Heart right ventricle (tissue), 16 donors: ENCODE data around the gene SH3RF3. TPM values are rescaled to one million over a fixed set of nuclear protein-coding genes. Genes with fewer than 3 reads are reported as not detected.
A peak's percentile ranks its signal among the peaks of the same experiment; 100 is the strongest.

Source experiments
- ATAC-seq, 8 donors: fragments of 200-7000 bp; cut with Tn5 transposase; one replicate each; pipeline ENCODE4 v1.9.1; 2020; ENCODE audit warnings: mild to moderate bottlenecking in 8 of 8, moderate library complexity in 8 of 8, moderate number of reproducible peaks in 1 of 8
- DNase-seq, 2 donors: peaks; one replicate each; pipeline ENCODE4 v3.0.0-alpha.2; 2020
- H3K27ac ChIP-seq, 10 donors: fragments of 200-600 bp; sonication (generic) in 2 of 10; one replicate each; pipeline versions ENCODE4 v1.5.0 to v1.8.0; 2020 to 2022; ENCODE audit warnings: mild to moderate bottlenecking in 3 of 10
- H3K27me3 ChIP-seq, 7 donors: fragments of 200-600 bp; one replicate each; pipeline ENCODE4 v1.8.0; 2021 to 2022; ENCODE audit warnings: mild to moderate bottlenecking in 2 of 7
- H3K36me3 ChIP-seq, 9 donors: fragments of 200-600 bp; sonication (generic) in 1 of 9; one replicate each; pipeline versions ENCODE4 v1.5.0 to v1.8.0; 2020 to 2022; ENCODE audit warnings: mild to moderate bottlenecking in 2 of 9
- H3K4me1 ChIP-seq, 9 donors: fragments of 200-600 bp; sonication (generic) in 1 of 9; one replicate each; pipeline versions ENCODE4 v1.5.0 to v1.8.0; 2020 to 2022; ENCODE audit warnings: mild to moderate bottlenecking in 4 of 9
- H3K4me3 ChIP-seq, 10 donors: fragments of 200-600 bp; sonication (generic) in 2 of 10; one replicate each; pipeline versions ENCODE4 v1.5.0 to v1.8.0; 2020 to 2022; ENCODE audit warnings: mild to moderate bottlenecking in 7 of 10, moderate library complexity in 2 of 10
- H3K9me3 ChIP-seq, 11 donors: fragments of 200-600 bp in 10 of 11; sonication (generic) in 2 of 11; one replicate each; pipeline versions ENCODE4 v1.5.0 to v1.8.0; 2013 to 2022; ENCODE audit warnings: mild to moderate bottlenecking in 2 of 11, control low read depth in 1 of 11, moderate library complexity in 1 of 11
- CTCF ChIP-seq, 9 donors: fragments of 200-600 bp; sonication (generic) in 2 of 9; IDR thresholded peaks; one replicate each; pipeline versions ENCODE4 v1.5.0 to v1.8.0; 2021 to 2022; ENCODE audit warnings: antibody characterized with exemption in 9 of 9, mild to moderate bottlenecking in 5 of 9, moderate library complexity in 1 of 9
- WGBS, 2 donors: extraction: QIAGEN DNeasy Blood & Tissue Kit; methylation state at CpG; one replicate each; pipeline ENCODE4 v1.1.7; 2013; ENCODE audit warnings: inconsistent platforms in 1 of 2; 5-methylcytosine and 5-hydroxymethylcytosine counted together
- intact Hi-C, 10 donors: fragments of 100-400 bp; cut with DNase I; formaldehyde crosslinking; loops; one replicate each; pipeline versions ENCODE4 v1.11.1 to v1.14.2; 2022
- polyA plus RNA-seq, 2 donors: library from polyadenylated mRNA; stranded (reverse); fragments of 200-250 nt; gene quantifications; one replicate each; pipeline ENCODE4 v1.2.3, GENCODE V29; 2013
- total RNA-seq, 10 donors: library from RNA; stranded (reverse); fragmentation: NEBNext Ultra II Directional in 3 of 10; extraction: Animal tissue kit (Norgen Biotek cat#: 25700) in 3 of 10; gene quantifications; one replicate each; pipeline versions ENCODE4 v1.2.1 to v1.2.4, GENCODE V29; 2021 to 2023
- donor health status: Arrhythmogenic right ventricular cardiomyopathy.
- donor health status: ischemic (EF 13 %, LVEDD 7.1; RV severe dilation, severe dysfunction).
- donor health status: healthy with polysubstance abuse.
- donor health status: DM: no; HTN: yes; CAD: no.
- donor health status: DM: no; HTN: no; CAD: no.
- donor health status: ischemic (EF 25% LVEDD 6.9; RV normal size, moderate dysfunction).
- donor health status: ischemic (EF 25% LVEDD 5.7; RV mildly dilated, moderate dysfunction).
- donor health status: healthy.
- donor health status: DM: yes; HTN: yes; CAD: no.
- donor health status: Ischemic cardiomyopathy.
- donor health status: ischemic (EF 35%, LVEDD 5.7; RV mildly dilated, moderate dysfunction).
- donor health status: nonischemic (EF 11% LVEDD 7.7; RV severe dilation, severe dysfunction).
- donor health status: DM: yes; HTN: yes; CAD: no.
- donor health status: PGD.
- donor health status: ischemic (EF 29% LVEDD 5.4; RV normal size, mild dysfunction).
- donor health status: nonischemic (EF 23%, LVEDD 6.1; RV moderate dilation, normal function).

Gene SH3RF3
- total and polyA plus RNA-seq, 12 donors, result 5.0 to 11.5 (median 8.6) TPM

GRCh38 chr2:109537565-109538222 is 408.7 kb downstream of the SH3RF3 start:
- H3K27ac ChIP-seq, result no peak overlapping the region
- no peak for TF ChIP-seq CTCF (IDR thresholded peaks at IDR 0.05)
- peaks cover 0 to 8% (median 0%) of the 10 kb centered on the region in 9 donors for H3K4me1 ChIP-seq
- WGBS, 2 donors, result 85 to 93% methylated on average over 10 of the region's 10 CpGs
- DNase-seq, result no peak
- no peaks in the 10 kb centered on the region for H3K27me3 ChIP-seq
- ATAC-seq, result no peak
- intact Hi-C loops, result no loop called here
- H3K9me3 ChIP-seq, result no peaks in the 10 kb centered on the region
- H3K4me3 ChIP-seq, result no peak overlapping the region
- H3K36me3 ChIP-seq, result peaks cover 0 to 4% (median 0%) of the 10 kb centered on the region in 9 donors

- no peak for ATAC-seq
- Histone ChIP-seq H3K27ac (no peak overlapping the region), H3K36me3 (peaks cover 0 to 7% (median 0%) of the 10 kb centered on the region in 9 donors), H3K4me1 (peaks cover 0 to 8% (median 0%) of the 10 kb centered on the region in 9 donors), H3K9me3 (no peaks in the 10 kb centered on the region), H3K4me3 (no peak overlapping the region), H3K27me3 (no peaks in the 10 kb centered on the region)
- no peak for DNase-seq
- TF ChIP-seq CTCF (IDR thresholded peaks at IDR 0.05), result no peak
- intact Hi-C loops, result no loop called here
- 80 to 82% methylated on average over 8 of the region's 8 CpGs for WGBS, 2 donors
Observed at GRCh38 chr2:109538546-109538945, 409.5 kb downstream of the SH3RF3 start.

GRCh38 chr2:109542384-109542783 is 413.4 kb downstream of the SH3RF3 start:
- no peak for TF ChIP-seq CTCF (IDR thresholded peaks at IDR 0.05)
- no peaks in the 10 kb centered on the region for H3K27me3 ChIP-seq
- WGBS, 2 donors, result 52 to 70% methylated on average over 6 of the region's 6 CpGs
- no peak overlapping the region for H3K4me3 ChIP-seq
- no peak for DNase-seq
- no peaks in the 10 kb centered on the region for H3K9me3 ChIP-seq
- intact Hi-C loops, result loop anchor here in 1 of 10 donors (5.0 kb wide), 1 partner anchor 185 kb away; no protein-coding TSS in a partner anchor
- peak in 5 of 8 donors; percentile 46 to 80 (median 54) for ATAC-seq
- H3K4me1 ChIP-seq, result peaks cover 0 to 3% (median 0%) of the 10 kb centered on the region in 9 donors
- H3K36me3 ChIP-seq, result peaks cover 0 to 29% (median 0%) of the 10 kb centered on the region in 9 donors
- H3K27ac ChIP-seq, result no peak overlapping the region

- intact Hi-C loops, result loop anchor here (1.0 to 5.0 kb wide), 6 partner anchors 66 to 191 kb away; partner anchors contain the start of genes SEPTIN10 (in 3 of the 10) and SOWAHC (in 3 of the 10)
- peak; percentile 80 to 97 (median 94) for TF ChIP-seq CTCF (IDR thresholded peaks at IDR 0.05)
- ATAC-seq (peak; percentile 79 to 95 (median 89)), DNase-seq (peak; percentile 61 to 66)
- Histone ChIP-seq H3K4me3 (no peak overlapping the region), H3K36me3 (peaks cover 0 to 29% (median 0%) of the 10 kb centered on the region in 9 donors), H3K27ac (no peak overlapping the region), H3K27me3 (no peaks in the 10 kb centered on the region), H3K4me1 (peaks cover 0 to 3% (median 0%) of the 10 kb centered on the region in 9 donors), H3K9me3 (no peaks in the 10 kb centered on the region)
- WGBS, 2 donors, result 32 to 33% methylated on average over 10 of the region's 10 CpGs
Observed at GRCh38 chr2:109545828-109546713, 417.1 kb downstream of the SH3RF3 start.
